Vagina (tissue), 2 donors: ENCODE data around the gene CREBBP.

Source experiments
- CTCF ChIP-seq, 3 experiments: fragments of 450-650 bp in 2 of 3; fragments of 200-600 bp in 1 of 3; sonication (generic) in 1 of 3; IDR thresholded peaks; one replicate each; pipeline ENCODE4 v1.5.1; 2017 to 2019; ENCODE audit warnings: antibody characterized with exemption in 3 of 3, mild to moderate bottlenecking in 2 of 3, moderate library complexity in 2 of 3
- POLR2A ChIP-seq, 2 donors: fragments of 450-650 bp; IDR thresholded peaks; one replicate each; pipeline ENCODE4 v1.6.1; 2017; ENCODE audit warnings: antibody characterized with exemption in 2 of 2, mild to moderate bottlenecking in 2 of 2, moderate library complexity in 2 of 2
- POLR2AphosphoS5 ChIP-seq, 2 donors: sonication (generic); formaldehyde crosslinking; IDR thresholded peaks; one replicate each; pipeline ENCODE4 v1.9.0; 2017; ENCODE audit warnings: antibody characterized with exemption in 2 of 2, mild to moderate bottlenecking in 2 of 2, low read depth in 1 of 2; ENCODE audit not compliant: insufficient read depth in 1 of 2

- TF ChIP-seq CTCF (IDR thresholded peaks at IDR 0.05) (no peak), POLR2A (IDR thresholded peaks at IDR 0.05) (no peak), POLR2AphosphoS5 (IDR thresholded peaks at IDR 0.05; ENCODE audit: insufficient read depth in 1 of 2, low read depth in 1 of 2) (no peak)
Observed at GRCh38 chr16:3854750-3855541, 25.6 kb downstream of the CREBBP start.
